OCI-LY3 (cell line): ENCODE data around the gene RFXAP.

ENCODE experiments used
- EZH2phosphoT487 ChIP-seq: fragments of 200-600 bp; shearing (Covaris generic); IDR thresholded peaks from 2 replicates; pipeline ENCODE4 v1.6.1; 2018; ENCODE audit warnings: antibody characterized with exemption, mixed run types, low read depth
- TF ChIP-seq, protein P1 (sequence below): fragments of 200-600, 300-600 bp; sonication (generic); IDR thresholded peaks from 2 replicates; pipeline ENCODE4 v1.5.1; 2014; ENCODE audit warnings: antibody characterized with exemption, low read length, low read depth

DNA sequence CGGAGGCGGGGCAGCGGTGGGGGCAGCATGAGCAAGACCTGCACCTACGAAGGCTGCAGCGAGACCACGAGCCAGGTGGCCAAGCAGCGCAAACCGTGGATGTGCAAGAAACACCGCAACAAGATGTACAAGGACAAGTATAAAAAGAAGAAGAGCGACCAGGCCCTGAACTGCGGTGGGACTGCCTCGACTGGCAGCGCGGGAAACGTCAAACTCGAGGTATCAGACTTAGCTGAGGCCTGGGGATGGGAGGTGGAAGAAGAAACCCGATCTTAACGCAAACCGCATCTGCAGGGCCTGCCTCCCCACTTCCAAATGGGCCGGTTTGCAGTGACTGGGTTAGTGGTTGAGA, 693 bp downstream of the RFXAP start:
- TF ChIP-seq, protein P1, sequence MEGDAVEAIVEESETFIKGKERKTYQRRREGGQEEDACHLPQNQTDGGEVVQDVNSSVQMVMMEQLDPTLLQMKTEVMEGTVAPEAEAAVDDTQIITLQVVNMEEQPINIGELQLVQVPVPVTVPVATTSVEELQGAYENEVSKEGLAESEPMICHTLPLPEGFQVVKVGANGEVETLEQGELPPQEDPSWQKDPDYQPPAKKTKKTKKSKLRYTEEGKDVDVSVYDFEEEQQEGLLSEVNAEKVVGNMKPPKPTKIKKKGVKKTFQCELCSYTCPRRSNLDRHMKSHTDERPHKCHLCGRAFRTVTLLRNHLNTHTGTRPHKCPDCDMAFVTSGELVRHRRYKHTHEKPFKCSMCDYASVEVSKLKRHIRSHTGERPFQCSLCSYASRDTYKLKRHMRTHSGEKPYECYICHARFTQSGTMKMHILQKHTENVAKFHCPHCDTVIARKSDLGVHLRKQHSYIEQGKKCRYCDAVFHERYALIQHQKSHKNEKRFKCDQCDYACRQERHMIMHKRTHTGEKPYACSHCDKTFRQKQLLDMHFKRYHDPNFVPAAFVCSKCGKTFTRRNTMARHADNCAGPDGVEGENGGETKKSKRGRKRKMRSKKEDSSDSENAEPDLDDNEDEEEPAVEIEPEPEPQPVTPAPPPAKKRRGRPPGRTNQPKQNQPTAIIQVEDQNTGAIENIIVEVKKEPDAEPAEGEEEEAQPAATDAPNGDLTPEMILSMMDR: no peak
- no peak for TF ChIP-seq EZH2phosphoT487
